Esophagus squamous epithelium (tissue), 4 donors: Measurements from ENCODE around the gene EPS8.

Experiments used
- POLR2A ChIP-seq, 4 donors: fragments of 450-650 bp; IDR thresholded peaks; one replicate each; pipeline ENCODE4 v1.6.1; 2017; ENCODE audit warnings: antibody characterized with exemption in 4 of 4, mild to moderate bottlenecking in 4 of 4, moderate library complexity in 3 of 4
- TF ChIP-seq, protein P1 (sequence below), 6 experiments: fragments of 450-650 bp in 4 of 6; fragments of 200-600 bp in 2 of 6; sonication (generic) in 2 of 6; IDR thresholded peaks; one replicate each; pipeline ENCODE4 v1.5.1; 2016 to 2019; ENCODE audit warnings: antibody characterized with exemption in 6 of 6, mild to moderate bottlenecking in 4 of 6, moderate library complexity in 4 of 6

- no peak for TF ChIP-seq POLR2A (IDR thresholded peaks at IDR 0.05)
- TF ChIP-seq, protein P1, sequence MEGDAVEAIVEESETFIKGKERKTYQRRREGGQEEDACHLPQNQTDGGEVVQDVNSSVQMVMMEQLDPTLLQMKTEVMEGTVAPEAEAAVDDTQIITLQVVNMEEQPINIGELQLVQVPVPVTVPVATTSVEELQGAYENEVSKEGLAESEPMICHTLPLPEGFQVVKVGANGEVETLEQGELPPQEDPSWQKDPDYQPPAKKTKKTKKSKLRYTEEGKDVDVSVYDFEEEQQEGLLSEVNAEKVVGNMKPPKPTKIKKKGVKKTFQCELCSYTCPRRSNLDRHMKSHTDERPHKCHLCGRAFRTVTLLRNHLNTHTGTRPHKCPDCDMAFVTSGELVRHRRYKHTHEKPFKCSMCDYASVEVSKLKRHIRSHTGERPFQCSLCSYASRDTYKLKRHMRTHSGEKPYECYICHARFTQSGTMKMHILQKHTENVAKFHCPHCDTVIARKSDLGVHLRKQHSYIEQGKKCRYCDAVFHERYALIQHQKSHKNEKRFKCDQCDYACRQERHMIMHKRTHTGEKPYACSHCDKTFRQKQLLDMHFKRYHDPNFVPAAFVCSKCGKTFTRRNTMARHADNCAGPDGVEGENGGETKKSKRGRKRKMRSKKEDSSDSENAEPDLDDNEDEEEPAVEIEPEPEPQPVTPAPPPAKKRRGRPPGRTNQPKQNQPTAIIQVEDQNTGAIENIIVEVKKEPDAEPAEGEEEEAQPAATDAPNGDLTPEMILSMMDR (IDR thresholded peaks at IDR 0.05): no peak
Measured at GRCh38 chr12:15774819-15775218, 14.4 kb downstream of the EPS8 start.
